Stimulated activated CD4-positive, alpha-beta T cell treated with anti-CD3 and anti-CD28 coated beads, Interleukin-1b, Interleukin-23, amount 100 ng/mL, for 48 hours (primary cell): ENCODE results near the gene TRPM7.

Experiments
- DNase-seq: peaks from one replicate; pipeline ENCODE4 v3.0.0-alpha.2; 2020

The TRPM7 gene

DNA sequence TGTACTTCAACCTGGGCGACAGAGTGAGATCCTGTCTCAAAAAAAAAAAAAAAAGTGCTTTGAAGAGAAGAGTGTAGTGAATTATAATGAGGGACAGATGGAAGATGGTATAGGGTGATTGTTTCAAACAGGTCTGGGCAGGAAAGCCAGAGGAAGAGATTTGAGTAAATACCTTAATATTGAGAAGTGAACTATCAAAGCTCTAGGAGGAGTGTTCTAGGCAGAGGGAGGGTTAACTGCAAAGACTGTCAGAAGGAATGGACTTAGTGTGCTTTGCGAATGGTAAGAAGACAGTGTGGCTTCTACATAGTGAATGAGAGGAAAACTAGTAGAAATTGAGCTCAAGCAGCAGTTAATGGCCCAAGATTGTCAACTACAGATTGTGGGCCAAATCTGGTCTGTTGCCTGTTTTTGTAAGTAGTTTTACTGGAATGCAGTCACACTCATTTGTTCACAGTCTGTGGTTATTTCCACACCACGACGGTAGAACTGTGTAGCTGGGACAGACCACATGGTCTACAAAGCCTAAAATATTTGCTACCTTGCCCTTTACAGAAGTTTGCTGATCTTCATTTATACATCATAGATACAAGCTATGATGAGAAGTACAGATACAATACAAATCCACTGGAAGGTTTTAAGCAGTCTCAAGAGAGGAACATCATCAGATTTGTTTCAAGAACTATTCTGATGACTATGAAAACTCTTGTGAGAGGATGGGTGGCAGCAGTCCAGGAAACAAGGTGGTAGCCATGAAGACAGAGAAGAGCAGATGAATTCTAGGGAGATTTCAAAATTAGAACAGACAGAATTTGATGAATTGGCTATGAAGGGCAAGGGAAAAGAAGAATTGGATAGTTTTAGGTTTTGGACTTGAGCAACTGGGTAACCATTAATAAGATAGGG lies 123.6 kb downstream of the TRPM7 start:
- peak; percentile 15 for DNase-seq

DNA sequence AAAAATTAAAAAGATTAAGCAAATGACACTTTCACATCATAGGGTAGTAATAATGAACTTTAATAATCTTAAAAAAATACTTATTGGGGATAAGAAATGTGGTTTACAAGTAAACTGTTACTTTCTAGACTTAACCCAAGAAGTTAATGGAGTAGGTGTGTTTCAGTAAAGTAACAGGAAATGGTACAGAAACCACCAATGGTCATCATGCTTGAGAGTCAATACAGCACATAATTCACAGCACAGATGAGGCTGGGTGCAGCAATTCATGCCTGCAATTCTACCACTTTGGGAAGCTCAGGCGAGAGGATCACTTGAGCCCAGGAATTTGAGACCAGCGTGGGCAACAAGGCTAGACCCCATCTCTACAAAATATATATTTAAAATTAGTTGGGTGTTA lies 128.6 kb downstream of the TRPM7 start:
- no peak for DNase-seq

DNA sequence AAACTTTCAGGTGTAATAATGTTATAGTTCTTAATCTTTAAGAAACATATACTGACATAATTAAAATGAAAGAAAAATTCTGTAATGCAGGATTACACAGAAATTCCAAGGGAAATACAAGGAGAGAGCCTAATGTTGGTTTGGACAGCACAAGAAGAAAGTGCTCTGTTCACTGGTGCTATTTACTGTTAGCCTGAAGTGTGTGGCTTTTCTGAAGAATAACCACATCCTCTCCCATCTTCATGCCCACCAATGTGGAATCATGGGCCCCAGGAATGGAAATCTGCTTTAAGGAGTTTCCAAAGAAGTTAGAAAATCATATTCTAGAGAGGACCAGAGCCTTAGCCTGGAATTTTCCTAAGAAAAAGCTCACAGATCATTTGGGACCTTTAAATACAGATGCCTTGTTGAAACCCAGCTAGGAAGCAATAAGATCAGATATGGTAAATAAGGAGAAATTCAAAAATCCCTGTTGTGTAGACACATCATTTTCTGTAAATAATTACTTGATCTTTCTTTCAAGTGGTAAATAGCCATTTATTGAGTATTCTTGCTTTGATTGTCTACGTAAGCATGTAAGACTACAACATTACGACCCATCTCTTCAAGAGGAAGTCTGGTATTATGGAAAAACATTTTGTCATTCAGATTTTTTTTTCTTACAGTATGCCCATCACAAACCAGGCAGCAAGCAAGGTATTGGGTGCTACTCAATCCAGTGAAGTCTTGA lies 129.8 kb downstream of the TRPM7 start:
- DNase-seq, result no peak

DNA sequence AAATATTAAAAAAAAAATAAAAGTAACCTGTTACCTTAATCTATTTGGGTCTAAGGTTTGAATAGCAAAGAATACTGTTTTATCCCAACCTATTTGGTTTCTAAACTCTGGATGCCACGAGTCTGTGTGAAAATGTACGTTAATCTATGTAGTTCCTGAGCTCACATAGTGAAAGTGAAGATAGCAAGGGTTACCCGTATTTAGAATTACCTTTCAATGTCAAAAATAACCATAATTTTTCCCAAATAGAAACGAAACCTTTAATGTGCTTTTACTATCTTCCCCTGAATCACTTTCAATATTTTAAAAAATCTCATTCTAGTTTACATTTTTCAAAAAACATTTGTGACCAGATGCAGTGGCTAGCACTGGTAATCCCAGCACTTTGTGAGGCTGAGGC lies 134.4 kb downstream of the TRPM7 start:
- no peak for DNase-seq

- no peak for DNase-seq
Observed at GRCh38 chr15:50549326-50549725, 137.3 kb downstream of the TRPM7 start.

DNA sequence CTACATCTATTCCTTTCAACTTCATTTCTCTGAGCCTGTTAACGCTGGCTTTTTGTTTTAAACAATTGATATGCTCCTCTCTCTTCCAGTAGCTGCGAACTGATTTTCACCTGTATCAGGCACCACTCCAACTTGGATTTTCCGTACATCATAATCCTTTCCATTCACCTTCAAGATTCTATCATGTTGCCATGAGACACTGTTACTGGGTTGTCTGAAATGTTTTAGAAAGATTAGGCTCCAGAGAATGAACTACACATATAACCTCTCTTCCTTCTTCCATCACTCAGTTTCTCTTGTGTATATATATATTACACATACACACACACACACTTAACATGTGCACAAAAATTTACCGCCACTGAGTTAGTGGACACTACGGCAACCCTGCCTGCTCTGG lies 140.0 kb downstream of the TRPM7 start, which contains the start of gene USP50:
Gene USP50 (minus strand): TSS at position 101 of the 400 bp plus-strand sequence. CDS start 141 bp downstream, outside the sequence.
- DNase-seq, result no peak

- no peak for DNase-seq
Observed at GRCh38 chr15:50544368-50544767, 142.2 kb downstream of the TRPM7 start.

DNA sequence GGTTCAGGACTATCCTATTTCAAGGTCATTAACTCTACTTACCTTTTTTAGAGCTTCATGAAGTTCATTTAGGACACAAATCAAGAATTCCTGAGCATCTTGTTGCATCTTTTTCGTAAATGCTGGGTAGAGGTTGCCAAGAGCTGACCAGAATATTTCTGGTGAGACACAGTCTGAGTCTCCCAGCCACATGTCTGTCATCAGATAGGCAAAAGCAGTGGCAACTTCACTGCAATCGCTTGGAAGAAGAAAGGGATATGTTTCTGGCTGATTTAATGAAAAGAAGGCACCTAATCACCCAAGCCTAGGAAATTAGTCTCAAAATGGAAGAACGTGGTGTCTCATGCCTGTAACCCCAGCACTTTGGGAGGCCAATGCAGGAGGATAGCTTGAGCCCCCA lies 143.0 kb downstream of the TRPM7 start:
- DNase-seq, result no peak

- DNase-seq, result no peak
Observed at GRCh38 chr15:50542887-50543210, 143.7 kb downstream of the TRPM7 start.

- DNase-seq, result no peak
Observed at GRCh38 chr15:50531766-50532165, 154.8 kb downstream of the TRPM7 start.

DNA sequence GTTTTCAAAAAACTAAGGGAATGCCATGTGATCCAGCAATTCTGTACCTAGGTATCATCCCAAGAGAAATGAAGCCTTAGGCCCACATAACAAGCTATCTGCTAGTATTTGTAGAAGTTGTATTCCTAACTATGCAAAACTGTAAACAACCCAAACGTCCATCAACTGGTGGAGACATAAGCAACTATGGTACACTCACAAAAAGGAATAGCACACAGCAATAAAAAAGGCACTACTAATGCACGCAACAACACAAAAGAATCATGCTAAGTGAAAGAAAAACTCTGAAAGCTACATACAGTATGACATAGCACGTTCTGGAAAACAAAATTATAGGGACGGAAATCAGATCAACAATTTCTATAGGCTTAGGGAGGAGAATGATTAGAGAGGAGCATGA lies 155.4 kb downstream of the TRPM7 start:
- DNase-seq, result no peak

DNA sequence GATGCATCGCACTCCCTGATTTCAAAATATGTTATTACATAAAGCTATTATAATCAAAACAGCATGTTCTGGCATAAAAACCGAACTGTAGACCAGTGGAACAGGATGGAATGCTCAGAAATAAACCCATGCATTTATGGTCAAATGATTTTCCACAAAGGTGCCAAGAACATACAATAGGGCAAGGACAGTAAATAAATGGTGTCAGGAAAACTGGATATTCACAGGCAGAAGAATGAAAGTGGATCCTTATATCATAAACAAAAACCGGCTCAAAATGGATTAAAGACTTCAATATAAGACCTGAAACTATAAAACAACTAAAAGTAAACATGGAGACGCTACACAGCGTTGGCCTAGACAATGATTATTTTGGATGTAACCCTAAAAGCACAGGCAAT lies 162.7 kb downstream of the TRPM7 start:
- no peak for DNase-seq

GRCh38 chr15:50519740-50520425 lies 166.7 kb downstream of the TRPM7 start:
- no peak for DNase-seq

GRCh38 chr15:50513001-50513400 lies 173.6 kb downstream of the TRPM7 start:
- DNase-seq, result no peak
